Measurements from ENCODE around the gene RFX2.
"Not testable (repeated sequence)": the region's sequence is repeated elsewhere in the genome, so short reads cannot be mapped to it uniquely, and the experiment has no call there.

Gene RFX2

GRCh38 chr19:6007866-6008265 is 102.4 kb downstream of the RFX2 start:
- no peak for DNase-seq

- no peak for DNase-seq
Measured at GRCh38 chr19:6006896-6007295, 103.4 kb downstream of the RFX2 start.

GRCh38 chr19:6006070-6006446 is 104.2 kb downstream of the RFX2 start:
- not testable (repeated sequence) for DNase-seq

- no peak for DNase-seq
Measured at GRCh38 chr19:6005321-6006069, 104.8 kb downstream of the RFX2 start.

GRCh38 chr19:6003976-6004375 is 106.3 kb downstream of the RFX2 start:
- no peak for DNase-seq

GRCh38 chr19:6002591-6002990 is 107.7 kb downstream of the RFX2 start:
- DNase-seq, result no peak

GRCh38 chr19:6000228-6000847 is 110.0 kb downstream of the RFX2 start:
- no peak for DNase-seq

GRCh38 chr19:5999693-6000092 is 110.6 kb downstream of the RFX2 start:
- no peak for DNase-seq

- no peak for DNase-seq
Measured at GRCh38 chr19:5997371-5997770, 112.9 kb downstream of the RFX2 start.

GRCh38 chr19:5996623-5997320 is 113.5 kb downstream of the RFX2 start:
- DNase-seq, result no peak

GRCh38 chr19:5996102-5996501 is 114.2 kb downstream of the RFX2 start:
- DNase-seq, result no peak

- no peak for DNase-seq
Measured at GRCh38 chr19:5995606-5996005, 114.7 kb downstream of the RFX2 start.

- no peak for DNase-seq
Measured at GRCh38 chr19:5994405-5995165, 115.7 kb downstream of the RFX2 start.

GRCh38 chr19:5993648-5994358 is 116.5 kb downstream of the RFX2 start:
- DNase-seq, result no peak

GRCh38 chr19:5993201-5993600 is 117.1 kb downstream of the RFX2 start:
- no peak for DNase-seq

- no peak for DNase-seq
Measured at GRCh38 chr19:5992756-5993155, 117.5 kb downstream of the RFX2 start.

GRCh38 chr19:5991244-5991838 is 119.0 kb downstream of the RFX2 start:
- no peak for DNase-seq

- no peak for DNase-seq
Measured at GRCh38 chr19:5990289-5990797, 120.0 kb downstream of the RFX2 start.

GRCh38 chr19:5989388-5990074 is 120.8 kb downstream of the RFX2 start:
- DNase-seq, result no peak

- DNase-seq, result no peak
Measured at GRCh38 chr19:5988517-5989387, 121.5 kb downstream of the RFX2 start.
